GM12891 (cell line): ENCODE data around the gene C10orf120.

Source experiments
- DNase-seq: peaks from one replicate; pipeline ENCODE4 v3.0.0; 2011; ENCODE audit warnings: low spot score; ENCODE audit not compliant: insufficient read length
- FAIRE-seq: peaks from 2 replicates; lab custom pipeline; 2011; peaks lifted over from hg19 to GRCh38; lab: Jason Lieb, UNC
- PAX5 ChIP-seq: IDR thresholded peaks from 2 replicates; pipeline ENCODE4 v1.6.1; 2011; ENCODE audit warnings: low read length, moderate library complexity, mild to moderate bottlenecking; ENCODE audit not compliant: insufficient read depth, severe bottlenecking
- POLR2A ChIP-seq: IDR thresholded peaks from 2 replicates; pipeline ENCODE4 v1.6.1; 2011; ENCODE audit warnings: low read depth, low read length, control low read depth
- POLR2AphosphoS5 ChIP-seq: IDR thresholded peaks from 2 replicates; pipeline ENCODE4 v1.6.1; 2011; ENCODE audit warnings: low read depth, low read length, control low read depth
- POU2F2 ChIP-seq: IDR thresholded peaks from 2 replicates; pipeline ENCODE4 v1.6.1; 2011; ENCODE audit warnings: low read depth, mild to moderate bottlenecking, control low read depth, low read length, moderate library complexity
- SPI1 ChIP-seq: IDR thresholded peaks from 2 replicates; pipeline ENCODE4 v1.6.1; 2011; ENCODE audit warnings: low read depth, low read length, control low read depth
- TAF1 ChIP-seq: IDR thresholded peaks from 2 replicates; pipeline ENCODE4 v1.6.1; 2011; ENCODE audit warnings: low read depth, low read length, control low read depth

C10orf120 gene

GRCh38 chr10:122706467-122706866, 6.8 kb upstream of the C10orf120 start:
- TF ChIP-seq POLR2AphosphoS5: no peak
- no peak for TF ChIP-seq PAX5
- no peak for TF ChIP-seq TAF1
- TF ChIP-seq POLR2A: no peak
- no peak for TF ChIP-seq SPI1
- TF ChIP-seq POU2F2: no peak
- no peak for DNase-seq
- FAIRE-seq: no peak

GRCh38 chr10:122703483-122704448, 4.1 kb upstream of the C10orf120 start:
- DNase-seq (peak; percentile 46), FAIRE-seq (peak; percentile 69)
- TF ChIP-seq PAX5: no peak
- no peak for TF ChIP-seq POU2F2
- TF ChIP-seq TAF1: no peak
- TF ChIP-seq POLR2A: no peak
- TF ChIP-seq POLR2AphosphoS5: no peak

- FAIRE-seq (no peak), DNase-seq (no peak)
- TF ChIP-seq POLR2AphosphoS5 (no peak), TAF1 (no peak), POLR2A (no peak), POU2F2 (no peak), PAX5 (no peak), SPI1 (no peak)
These were observed 2.6 kb upstream of the C10orf120 start for GRCh38 chr10:122702275-122702674.

GRCh38 chr10:122701652-122702051, 2.0 kb upstream of the C10orf120 start:
- FAIRE-seq (no peak), DNase-seq (no peak)
- no peak for TF ChIP-seq POLR2A
- TF ChIP-seq POU2F2: no peak
- no peak for TF ChIP-seq TAF1
- no peak for TF ChIP-seq POLR2AphosphoS5
- no peak for TF ChIP-seq SPI1
- TF ChIP-seq PAX5: no peak

- TF ChIP-seq TAF1 (no peak), SPI1 (no peak), PAX5 (no peak), POLR2A (no peak), POU2F2 (no peak), POLR2AphosphoS5 (no peak)
- DNase-seq: no peak
- FAIRE-seq: no peak
These were observed 3.0 kb downstream of the C10orf120 start for GRCh38 chr10:122696687-122697086.

GRCh38 chr10:122692744-122693143, 6.9 kb downstream of the C10orf120 start:
- no peak for DNase-seq
- TF ChIP-seq POLR2A (no peak), POU2F2 (no peak), POLR2AphosphoS5 (no peak), TAF1 (no peak), PAX5 (no peak), SPI1 (no peak)
- no peak for FAIRE-seq

- TF ChIP-seq PAX5 (no peak), TAF1 (no peak), SPI1 (no peak), POLR2A (no peak), POLR2AphosphoS5 (no peak), POU2F2 (no peak)
- no peak for FAIRE-seq
These were observed 10.4 kb downstream of the C10orf120 start for GRCh38 chr10:122689146-122689820.

GRCh38 chr10:122688293-122688989, 11.2 kb downstream of the C10orf120 start:
- TF ChIP-seq POLR2A: no peak
- no peak for TF ChIP-seq TAF1
- TF ChIP-seq POU2F2: no peak
- TF ChIP-seq SPI1: no peak
- TF ChIP-seq PAX5: no peak
- TF ChIP-seq POLR2AphosphoS5: no peak
- no peak for DNase-seq
- FAIRE-seq: no peak

More at GRCh38 chr10:122689146-122689820, 10.4 kb downstream of the C10orf120 start:
- DNase-seq: no peak

- DNase-seq: no peak
- TF ChIP-seq POLR2A: no peak
- TF ChIP-seq POLR2AphosphoS5: no peak
- TF ChIP-seq SPI1: no peak
- no peak for TF ChIP-seq PAX5
- TF ChIP-seq TAF1: no peak
- TF ChIP-seq POU2F2: no peak
- FAIRE-seq: no peak
These were observed 17.1 kb downstream of the C10orf120 start for GRCh38 chr10:122682522-122682921.
